ENCODE data around the gene WNT7B.

The WNT7B gene

GRCh38 chr22:45994491-45995404 is 17.8 kb upstream of the WNT7B start:
- peak; percentile 39 to 51 for DNase-seq

- no peak for DNase-seq
Measured at GRCh38 chr22:45993841-45994240, 16.9 kb upstream of the WNT7B start.

- no peak for DNase-seq
Measured at GRCh38 chr22:45993143-45993692, 16.3 kb upstream of the WNT7B start.

- DNase-seq = no peak
Measured at GRCh38 chr22:45992737-45993136, 15.8 kb upstream of the WNT7B start.

- DNase-seq = no peak
Measured at GRCh38 chr22:45991098-45991497, 14.1 kb upstream of the WNT7B start.

GRCh38 chr22:45987136-45987861 is 10.3 kb upstream of the WNT7B start:
- DNase-seq = no peak

GRCh38 chr22:45984316-45984916 is 7.5 kb upstream of the WNT7B start:
- DNase-seq = no peak

GRCh38 chr22:45983797-45984196 is 6.8 kb upstream of the WNT7B start:
- no peak for DNase-seq

- no peak for DNase-seq
Measured at GRCh38 chr22:45980761-45981160, 3.8 kb upstream of the WNT7B start.

GRCh38 chr22:45980268-45980570 is 3.3 kb upstream of the WNT7B start:
- DNase-seq = no peak

- no peak for DNase-seq
Measured at GRCh38 chr22:45978275-45978713, 1.3 kb upstream of the WNT7B start.

GRCh38 chr22:45977551-45978274 is 751 bp upstream of the WNT7B start:
- no peak for DNase-seq

- no peak for DNase-seq
Measured at GRCh38 chr22:45976254-45977002, 534 bp downstream of the WNT7B start.

GRCh38 chr22:45975164-45976161 is 1.5 kb downstream of the WNT7B start:
- no peak for DNase-seq

- no peak for DNase-seq
Measured at GRCh38 chr22:45974498-45974897, 2.5 kb downstream of the WNT7B start.

- DNase-seq = no peak
Measured at GRCh38 chr22:45972889-45973253, 4.1 kb downstream of the WNT7B start.

GRCh38 chr22:45972091-45972888 is 4.7 kb downstream of the WNT7B start:
- DNase-seq = no peak

- no peak for DNase-seq
Measured at GRCh38 chr22:45971408-45972028, 5.4 kb downstream of the WNT7B start.

- no peak for DNase-seq
Measured at GRCh38 chr22:45970705-45971407, 6.1 kb downstream of the WNT7B start.
